GM18868 (cell line): ENCODE measurements around the gene NUDT16.
"Not testable (repeated sequence)": the region's sequence is repeated elsewhere in the genome, so short reads cannot be mapped to it uniquely, and the experiment has no call there.

Source experiments
- ATAC-seq: cut with Tn5 transposase; IDR thresholded peaks from one replicate; pipeline ENCODE4 v1.9.1; 2021; ENCODE audit warnings: mild to moderate bottlenecking, moderate library complexity; ENCODE audit not compliant: unreplicated experiment

Gene NUDT16

DNA sequence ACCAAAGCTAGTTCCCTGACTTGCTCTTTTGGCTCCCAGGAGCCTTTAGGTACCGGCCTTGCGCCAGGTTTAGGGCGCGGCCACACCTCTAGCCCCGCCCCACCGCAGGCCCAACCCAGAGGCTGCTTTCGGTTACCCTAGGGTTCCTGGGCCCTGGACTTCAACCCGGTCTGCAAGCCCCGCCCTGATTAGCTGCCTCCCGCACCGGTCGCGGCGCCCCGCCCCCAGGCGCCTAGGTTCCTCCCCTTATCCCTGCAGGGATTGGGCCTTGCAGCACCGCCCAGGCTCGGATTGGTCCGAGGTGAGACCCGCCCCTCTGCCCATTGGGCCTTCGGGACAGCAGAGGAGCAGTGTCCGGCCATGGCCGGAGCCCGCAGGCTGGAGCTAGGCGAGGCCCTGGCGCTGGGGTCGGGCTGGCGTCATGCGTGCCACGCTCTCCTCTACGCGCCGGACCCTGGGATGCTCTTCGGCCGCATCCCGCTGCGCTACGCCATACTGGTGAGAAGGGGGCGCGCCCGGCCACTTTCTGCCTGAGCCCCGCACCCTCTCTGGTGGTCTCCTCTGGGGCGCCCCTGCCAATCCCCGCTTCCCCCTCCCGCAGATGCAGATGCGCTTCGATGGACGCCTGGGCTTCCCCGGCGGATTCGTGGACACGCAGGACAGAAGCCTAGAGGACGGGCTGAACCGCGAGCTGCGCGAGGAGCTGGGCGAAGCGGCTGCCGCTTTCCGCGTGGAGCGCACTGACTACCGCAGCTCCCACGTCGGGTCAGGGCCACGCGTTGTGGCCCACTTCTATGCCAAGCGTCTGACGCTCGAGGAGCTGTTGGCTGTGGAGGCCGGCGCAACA, at the start of gene NUDT16:
NUDT16 (plus strand) TSS at position 330 of the 847 bp plus-strand sequence; CDS start at position 361, 31 bp downstream.
- ATAC-seq: peak; percentile 99

DNA sequence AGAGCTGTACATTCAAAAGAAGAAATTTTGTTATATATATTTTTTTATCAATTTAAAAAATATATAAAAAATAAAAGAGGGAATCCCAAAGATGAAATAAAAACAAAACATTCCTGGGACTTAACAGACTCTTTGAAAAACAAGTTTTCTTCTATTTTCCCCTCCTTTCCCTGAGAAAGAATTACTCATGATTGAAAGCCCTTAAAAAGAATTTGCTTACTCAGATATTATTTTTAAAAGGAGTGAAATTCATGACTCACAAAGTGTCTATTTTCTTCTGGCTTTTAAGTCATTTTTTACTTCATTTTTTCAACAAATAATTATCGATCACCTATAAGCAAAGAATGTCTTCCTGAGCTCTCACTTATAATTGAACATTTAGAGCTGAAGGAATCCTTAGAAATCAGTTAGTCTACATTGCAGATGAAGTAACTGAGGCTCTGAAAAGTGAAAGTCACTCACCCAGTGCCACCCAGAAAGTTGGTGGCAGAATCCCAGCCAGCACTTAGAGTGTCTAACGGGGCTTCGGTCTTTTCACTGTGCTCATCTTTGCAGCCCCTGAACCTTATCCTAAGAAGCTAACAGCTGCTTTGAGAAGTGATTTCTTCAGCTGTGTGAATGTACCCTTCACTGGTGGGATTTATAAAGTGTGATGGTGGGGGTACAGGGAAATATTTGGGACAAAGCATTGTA, 42.5 kb upstream of the NUDT16 start:
- no peak for ATAC-seq

DNA sequence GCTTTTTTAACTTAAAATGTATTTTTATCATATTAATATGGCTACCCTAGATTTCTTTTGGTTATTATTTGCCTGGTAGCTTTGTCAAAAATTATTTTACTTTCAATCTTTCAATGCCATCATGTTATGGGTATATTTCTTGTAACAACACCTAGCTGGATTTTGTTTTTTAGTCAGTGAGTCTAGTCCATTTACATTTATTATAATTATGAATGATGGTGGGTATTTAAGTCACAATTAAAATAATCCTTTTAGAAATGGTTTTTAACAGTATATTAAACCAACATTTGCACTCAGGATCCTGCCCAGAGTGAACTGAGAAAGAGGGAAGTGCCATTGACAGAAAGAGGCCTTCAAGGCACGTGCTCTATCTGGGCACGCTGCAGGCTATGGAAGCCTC, 39.8 kb upstream of the NUDT16 start:
- no peak for ATAC-seq

DNA sequence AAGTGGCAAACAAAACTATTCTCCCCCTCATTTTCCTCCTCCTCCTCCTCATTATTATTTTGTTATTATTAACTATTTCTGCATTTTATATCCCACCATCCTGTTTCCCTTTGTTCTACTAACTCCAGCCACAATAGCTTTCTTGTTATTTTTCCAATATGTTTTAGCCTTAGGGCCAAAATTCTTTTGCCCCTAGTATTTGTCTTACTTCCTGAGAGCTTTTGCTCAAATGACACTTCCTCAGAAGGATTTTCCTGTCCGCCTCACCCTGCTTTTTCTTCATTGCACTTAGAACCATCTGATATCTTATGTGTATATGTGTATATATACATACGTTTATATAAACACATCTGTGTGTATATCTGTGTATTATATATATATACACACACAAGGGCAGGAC, 32.7 kb upstream of the NUDT16 start:
- ATAC-seq: no peak

DNA sequence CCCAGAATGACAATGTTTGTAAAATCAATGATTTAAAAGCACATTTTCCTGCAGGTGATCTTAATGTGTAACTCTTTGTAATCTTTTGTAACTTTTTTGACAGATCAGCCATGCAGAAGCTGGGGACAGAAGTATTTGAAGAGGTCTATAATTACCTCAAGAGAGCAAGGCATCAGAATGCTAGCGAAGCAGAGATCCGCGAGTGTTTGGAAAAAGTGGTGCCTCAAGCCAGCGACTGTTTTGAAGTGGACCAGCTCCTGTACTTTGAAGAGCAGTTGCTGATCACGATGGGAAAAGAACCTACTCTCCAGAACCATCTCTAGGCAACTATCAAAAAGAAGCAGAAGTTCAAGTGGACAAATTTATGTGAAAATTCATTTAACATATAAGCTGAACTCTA, 32.1 kb upstream of the NUDT16 start:
- no peak for ATAC-seq

DNA sequence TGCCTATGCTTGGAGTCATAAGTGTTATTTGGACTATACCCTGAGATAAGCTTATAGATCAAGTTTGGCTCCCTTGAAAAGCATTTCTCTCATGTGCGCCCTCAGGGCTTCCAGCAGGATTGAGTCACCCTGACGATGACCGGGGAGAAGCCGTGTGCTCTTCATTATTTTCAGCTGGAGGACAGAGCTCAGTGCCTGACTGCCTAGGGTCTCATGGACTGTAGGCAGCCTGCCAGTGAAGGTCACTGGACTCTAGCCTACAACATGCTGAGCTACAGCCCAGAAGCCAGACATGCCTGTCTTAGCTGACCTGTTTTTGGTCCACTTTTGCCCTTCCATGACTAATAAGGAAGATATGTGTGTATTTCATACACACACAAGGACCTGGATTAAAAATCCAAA, 31.6 kb upstream of the NUDT16 start:
- ATAC-seq: no peak

DNA sequence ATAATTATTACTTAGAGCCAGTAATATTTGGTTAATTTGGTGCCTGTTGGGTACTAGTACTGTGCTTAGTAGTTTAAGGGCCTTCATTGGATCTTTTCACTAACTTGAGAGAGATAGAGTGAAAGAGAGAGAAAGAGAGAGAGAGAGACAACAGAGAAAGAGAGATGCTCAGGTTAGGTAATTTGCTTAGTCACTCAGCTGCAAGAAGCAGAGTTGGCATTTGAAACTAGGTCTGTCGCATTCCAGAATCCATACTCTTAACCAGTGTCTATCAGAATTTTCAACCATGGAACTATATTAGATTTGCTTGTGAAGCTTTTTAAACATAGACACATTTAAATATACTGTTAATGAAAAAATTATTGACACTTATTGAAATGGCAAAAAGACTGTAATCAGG, 31.1 kb upstream of the NUDT16 start:
- ATAC-seq: no peak

DNA sequence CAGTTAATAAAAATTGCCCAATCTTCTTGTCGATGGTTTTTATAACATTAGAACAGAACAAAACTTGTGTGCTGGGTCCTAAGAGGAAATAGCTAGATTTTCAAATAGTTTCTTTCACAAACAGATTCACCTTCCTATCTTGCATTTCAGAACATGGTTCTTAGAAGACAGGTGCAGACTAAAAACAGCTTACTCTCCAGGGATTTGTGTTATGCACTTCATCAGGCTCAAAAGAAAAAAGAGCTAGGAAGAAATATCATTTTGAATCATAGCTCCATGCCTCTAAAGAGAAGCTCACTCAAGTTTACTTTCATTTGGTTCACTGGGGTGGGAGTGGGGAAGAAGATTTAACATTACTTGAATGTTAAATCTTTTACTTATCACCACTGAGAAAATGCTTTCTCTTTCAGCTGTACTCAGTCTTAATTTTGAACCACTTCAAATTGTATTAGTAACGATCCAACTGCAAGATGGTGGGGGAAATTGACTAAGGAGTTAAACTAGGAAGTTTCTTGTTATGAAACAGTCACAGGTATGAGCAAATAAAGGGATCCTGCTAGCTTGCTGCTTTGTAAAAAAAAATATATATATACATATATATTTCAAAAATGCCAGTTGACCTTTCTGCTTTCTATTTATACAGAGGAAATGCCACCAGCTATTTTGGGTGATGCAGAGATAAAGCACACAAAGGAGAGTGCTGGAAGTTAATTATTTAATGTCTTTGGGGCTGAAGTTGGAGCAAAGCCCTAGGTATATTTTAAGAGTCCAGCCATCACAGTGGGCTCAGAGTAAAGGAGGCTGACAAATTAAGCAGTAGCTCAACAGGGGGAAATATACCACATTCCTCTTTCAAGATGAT, 28.3 kb upstream of the NUDT16 start:
- ATAC-seq: no peak

DNA sequence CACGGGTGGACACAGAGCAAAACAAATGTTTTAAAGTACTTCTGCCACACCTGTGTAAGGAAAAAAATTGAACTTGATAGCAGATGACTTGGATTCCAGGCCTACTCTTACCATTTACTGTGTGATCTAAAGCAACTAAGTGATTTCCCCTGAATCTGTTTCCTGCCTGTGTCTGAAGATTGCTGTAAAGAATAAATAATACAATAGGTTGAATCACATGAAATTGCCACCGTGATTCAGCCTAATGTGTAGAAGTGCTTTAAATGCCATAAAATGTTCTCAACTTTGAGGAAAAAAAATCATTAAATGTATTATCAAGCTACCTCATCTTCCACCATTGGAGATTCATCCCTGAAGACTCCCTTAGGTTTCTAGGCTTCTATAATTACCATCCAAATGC, 27.6 kb upstream of the NUDT16 start:
- no peak for ATAC-seq

DNA sequence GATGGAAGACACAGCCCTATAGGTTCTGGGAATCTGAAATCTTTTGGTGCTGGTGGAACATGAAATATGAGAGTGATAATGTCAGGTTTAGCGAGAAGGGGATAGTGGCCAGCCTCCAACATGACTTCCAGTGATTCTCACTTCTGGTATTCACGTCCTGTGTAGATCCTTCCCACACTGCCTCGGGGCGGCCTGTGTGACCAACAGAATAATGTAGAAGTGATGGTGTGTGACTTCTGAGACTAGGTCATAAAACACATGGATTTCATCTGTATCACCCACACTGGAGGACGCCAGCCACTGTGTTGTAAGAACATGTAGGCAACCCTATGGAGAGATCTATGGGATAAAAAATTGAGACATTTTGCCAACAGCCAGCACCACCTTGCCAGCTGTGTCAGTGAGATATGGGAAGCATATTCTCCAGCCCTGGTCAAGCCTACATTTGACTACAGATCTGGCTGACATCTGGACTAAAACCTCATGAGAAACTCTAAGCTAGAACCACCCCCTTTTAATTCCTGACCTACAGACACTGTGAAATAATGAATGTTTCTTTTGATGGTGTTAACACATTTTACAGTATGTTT, 25.5 kb upstream of the NUDT16 start:
- ATAC-seq: no peak

DNA sequence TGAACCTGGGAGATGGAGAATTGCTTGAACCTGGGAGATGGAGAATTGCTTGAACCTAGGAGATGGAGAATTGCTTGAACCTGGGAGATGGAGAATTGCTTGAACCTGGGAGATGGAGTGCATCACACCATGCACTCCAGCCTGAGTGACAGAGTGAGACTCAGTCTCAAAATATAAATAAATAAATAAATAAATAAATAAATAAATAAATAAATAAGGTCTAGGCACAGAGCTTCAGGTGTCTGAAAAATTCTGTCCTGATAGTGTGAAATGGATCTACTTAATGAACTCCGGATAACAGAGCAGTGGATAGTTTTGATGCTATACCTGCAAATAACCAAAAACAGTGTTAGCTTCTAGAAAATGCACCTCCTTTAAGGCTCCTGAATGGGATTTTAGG, 24.3 kb upstream of the NUDT16 start:
- ATAC-seq: no peak

DNA sequence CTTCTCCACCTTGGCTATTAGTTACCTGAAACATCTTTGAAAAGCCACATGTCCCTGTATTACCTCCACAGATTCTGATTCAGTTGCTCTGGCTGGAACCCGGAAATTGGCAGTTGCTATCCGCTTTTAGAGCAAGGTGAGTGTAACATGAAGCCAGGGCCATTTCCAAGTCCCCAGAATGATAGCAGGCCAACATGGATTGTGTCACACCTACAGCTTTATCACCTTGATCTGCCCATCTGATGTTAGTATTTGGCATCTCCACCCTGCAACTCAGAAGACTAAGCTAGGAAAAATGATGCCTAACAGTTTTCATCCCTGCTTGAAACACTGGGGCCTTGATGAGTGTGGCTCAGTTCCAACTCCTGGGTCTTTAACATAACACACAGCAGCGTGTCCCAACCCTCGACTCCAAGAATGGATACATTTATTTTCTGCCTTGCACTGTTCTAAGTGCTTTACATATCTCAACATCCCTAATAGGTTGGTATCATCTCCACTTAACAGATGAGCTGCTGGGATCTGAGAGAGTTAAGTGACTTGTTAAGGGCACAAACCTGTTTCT, 21.3 kb upstream of the NUDT16 start:
- ATAC-seq: no peak

DNA sequence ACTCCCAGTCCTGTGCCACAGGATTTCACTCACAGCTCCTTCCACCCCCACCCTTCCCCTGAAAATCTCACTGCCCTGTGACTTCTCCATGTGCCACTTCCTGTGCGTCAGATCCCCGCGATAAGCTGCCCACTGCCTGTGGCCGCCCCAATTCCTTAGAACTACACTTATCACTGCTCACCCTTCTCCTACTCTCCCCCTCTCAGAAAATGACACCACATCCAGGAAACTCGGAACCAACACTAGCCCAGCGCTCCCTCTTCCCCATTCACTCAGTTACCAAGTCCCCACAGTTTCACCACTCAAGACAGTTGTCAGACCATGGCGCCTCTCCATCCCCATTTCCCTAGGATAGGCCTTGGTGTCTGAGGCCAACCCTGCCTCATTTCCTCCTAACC, 20.5 kb upstream of the NUDT16 start:
- ATAC-seq: not testable (repeated sequence)

DNA sequence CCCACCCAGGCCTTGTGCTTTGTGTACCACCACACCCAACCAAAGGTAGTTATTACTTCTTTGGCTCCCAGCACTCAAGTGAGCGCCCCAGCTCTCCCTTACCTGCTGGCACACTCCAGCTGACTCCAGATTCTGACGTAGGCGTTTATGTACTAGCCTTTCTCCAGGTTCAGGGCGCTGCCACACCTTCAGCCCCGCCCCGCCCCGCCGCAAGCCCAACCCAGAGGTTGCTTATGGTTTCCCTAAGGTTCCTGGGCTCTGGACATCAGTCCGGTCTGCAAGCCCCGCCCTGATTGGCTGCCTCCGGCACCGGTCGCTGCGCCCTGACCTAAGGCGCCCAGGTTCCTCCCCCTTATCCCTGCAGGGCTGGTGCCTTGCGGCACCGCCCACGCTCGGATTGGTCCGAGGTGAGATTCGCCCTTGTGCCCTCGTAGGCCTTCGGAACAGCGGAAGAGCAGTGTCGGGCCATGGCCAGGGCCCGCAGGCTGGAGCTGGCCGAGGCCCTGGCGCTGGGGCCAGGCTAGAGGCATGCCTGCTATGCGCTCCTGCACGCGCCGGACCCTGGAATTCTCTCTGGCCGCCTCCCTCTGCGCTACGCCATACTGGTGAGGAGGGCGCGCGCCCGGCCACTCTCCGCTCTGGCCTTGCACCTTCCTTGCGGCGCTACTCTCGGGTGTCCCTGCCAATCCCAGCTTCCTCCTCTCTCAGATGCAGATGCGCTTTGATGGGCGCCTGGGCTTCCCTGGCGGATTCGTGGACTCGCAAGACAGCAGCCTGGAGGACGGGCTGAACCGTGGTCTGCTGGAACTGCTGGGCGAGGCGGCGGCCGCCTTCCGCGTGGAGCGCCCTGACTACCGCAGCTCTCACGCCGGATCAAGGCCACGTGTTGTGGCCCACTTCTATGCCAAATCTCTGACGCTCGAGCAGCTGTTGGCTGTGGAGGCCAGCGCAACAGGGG, 19.8 kb upstream of the NUDT16 start:
- ATAC-seq: peak; percentile 88

DNA sequence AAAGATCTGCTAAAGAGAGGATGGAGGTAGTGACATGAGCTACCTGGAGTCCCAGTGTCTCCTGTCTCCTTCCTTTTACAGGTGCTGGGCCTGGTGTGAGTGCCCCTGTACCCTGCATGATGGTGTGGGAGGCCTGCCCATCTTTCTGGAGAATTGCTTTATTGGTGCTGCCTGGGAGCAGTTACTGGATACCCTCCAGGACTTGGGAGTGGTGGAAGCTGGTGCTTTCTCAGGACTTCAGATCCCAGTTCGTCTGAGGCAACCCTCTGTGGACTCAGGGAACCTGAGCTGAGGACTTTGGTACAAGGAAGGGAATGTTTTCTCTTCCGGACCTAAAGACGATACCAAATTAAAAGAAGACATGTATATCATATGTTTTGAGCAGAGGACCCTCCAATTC, 18.3 kb upstream of the NUDT16 start:
- no peak for ATAC-seq

DNA sequence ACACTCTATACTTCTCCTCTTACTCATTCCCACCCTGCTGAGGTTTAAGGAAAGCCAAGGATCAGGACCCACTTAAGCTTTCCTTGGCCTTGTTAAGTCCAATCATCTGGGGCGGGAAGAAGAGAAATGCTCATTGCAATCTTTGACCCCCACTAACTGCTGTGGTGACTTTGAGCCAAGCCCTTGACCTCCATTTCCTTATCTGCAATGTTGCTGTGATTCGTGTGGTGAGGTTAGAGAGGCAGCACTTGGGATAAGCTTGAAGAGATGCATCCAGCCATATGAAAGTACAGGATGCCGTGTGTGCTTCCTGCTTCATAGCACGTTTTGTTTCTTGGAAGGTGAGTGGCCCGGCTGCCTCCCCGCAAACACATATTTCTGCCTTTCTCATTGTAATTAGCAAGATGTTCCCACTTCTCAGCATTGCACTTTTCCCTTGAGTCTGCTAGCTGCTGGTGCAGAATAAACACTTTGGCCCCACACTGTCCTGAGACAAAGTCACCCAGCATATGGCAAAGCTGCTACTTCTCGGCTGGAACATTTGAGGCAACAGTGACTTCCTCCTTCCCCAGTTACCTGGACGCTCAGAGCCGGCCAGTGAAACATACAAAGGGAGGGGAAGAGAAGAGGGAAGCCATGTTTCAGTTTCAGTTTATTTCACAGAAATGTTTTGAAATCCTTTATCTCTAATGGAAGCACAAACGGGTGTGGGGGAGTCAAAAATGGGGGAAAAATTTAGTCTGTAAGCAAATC, 10.5 kb upstream of the NUDT16 start:
- ATAC-seq: no peak

DNA sequence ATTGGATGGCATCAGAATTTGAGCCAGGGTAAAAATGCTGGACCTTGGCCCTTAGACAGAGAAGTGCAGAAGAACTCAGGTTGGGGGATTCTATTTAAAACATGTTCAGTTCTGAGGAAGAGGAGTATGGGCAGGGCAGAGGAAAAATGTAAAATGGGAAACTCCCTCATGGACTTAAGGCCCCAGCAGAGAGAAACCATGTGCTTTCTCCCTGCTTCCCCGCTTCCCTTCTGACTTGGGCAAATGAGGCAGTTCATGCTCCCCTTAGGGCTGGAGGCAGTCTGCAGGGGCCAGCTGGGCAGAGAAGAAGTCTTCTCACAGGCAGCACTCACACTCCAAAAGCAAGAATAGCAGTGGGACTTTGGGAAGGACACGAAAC, 9.9 kb upstream of the NUDT16 start:
- ATAC-seq: no peak

DNA sequence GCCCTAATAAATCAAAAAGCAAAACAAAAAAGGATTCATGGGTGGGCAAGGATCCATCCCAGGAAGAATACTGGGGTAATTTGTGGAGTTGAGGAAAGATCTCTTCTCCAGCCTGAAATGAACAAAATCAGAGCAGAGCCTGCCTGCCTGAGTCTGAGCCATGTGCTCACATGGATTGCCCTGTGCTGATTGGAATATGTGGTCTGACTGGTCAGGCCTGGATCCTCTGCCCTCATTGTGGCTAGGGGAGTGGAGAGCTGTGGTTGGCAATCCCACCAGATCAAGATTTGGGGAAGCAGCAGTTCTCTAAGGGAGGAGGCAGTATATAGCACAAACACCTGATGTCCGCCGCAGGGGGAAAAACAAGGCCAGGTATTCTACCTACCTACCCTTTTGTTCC, 6.8 kb upstream of the NUDT16 start:
- ATAC-seq: no peak
